ENCODE data around the gene C12orf76.

The C12orf76 gene

DNA sequence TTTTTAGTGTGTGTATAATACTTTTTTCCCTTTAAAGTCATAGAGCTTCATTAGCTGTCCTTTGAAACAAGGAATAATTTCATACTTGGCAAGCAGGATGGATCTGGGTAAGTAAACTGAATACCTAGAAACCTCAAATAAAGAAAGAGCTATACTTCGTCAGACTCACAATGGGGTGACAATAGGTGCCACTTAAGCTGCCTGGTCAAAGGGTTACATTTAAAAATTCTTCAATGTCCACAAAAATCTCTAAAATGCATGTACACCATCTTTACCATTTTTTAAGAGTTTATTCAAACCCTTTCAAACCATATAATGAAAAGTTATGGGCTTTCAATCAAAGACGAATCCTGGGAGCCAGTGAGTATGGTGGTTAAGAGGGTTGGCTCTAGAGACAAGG is 55.2 kb downstream of the C12orf76 start:
- no peak for DNase-seq

DNA sequence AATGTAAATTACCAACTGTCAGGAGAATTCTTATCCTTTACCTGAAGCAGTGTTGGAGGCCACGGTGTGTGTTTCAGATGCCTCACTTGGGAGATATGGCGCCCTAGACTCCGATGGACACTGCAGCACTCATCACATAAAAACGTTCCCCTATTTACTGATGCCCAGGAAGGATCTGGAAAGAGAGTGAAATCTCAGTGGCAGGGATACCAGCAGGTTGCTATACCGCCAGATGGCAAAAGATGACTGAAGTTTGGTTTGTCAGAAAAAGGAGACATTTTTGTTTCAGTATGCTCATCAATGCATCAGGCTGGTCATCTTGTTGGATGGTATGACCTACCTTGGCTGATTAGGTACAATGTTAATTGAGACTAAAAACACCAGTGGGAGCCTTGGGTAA is 56.7 kb downstream of the C12orf76 start:
- DNase-seq: no peak
